Measurements from ENCODE around the gene EYS. TPM values are rescaled to one million over a fixed set of nuclear protein-coding genes. Genes with fewer than 3 reads are reported as not detected.

The EYS gene
- total RNA-seq, 1 experiment from 2014 or later, result not detected

GRCh38 chr6:65081756-65082155, 625.3 kb downstream of the EYS start:
- RAD21 ChIA-PET (ENCODE audit: low non-redundant PET in 1 of 2, low total read pairs in 2 of 2, uncharacterized antibody in 2 of 2, unreplicated experiment in 2 of 2), result no interaction called here
- no peak overlapping the region for H3K9ac ChIP-seq (ENCODE audit: low read length)
- no peaks in the 10 kb centered on the region for H3K27me3 ChIP-seq (ENCODE audit: insufficient read depth, low read length)
- H3K9me3 ChIP-seq (ENCODE audit: control insufficient read depth in 1 of 2, insufficient read depth in 1 of 2, low read depth in 1 of 2, low read length in 2 of 2), result peaks cover 5 to 12% of the 10 kb centered on the region in 2 experiments; a peak in 2 of 4 replicates
- H4K20me1 ChIP-seq (ENCODE audit: insufficient read depth), result no peaks in the 10 kb centered on the region
- ATAC-seq, result no peak
- H3K79me2 ChIP-seq (ENCODE audit: insufficient read depth, low read length), result no peaks in the 10 kb centered on the region
- CTCF ChIA-PET, result no interaction called here
- H3K36me3 ChIP-seq (ENCODE audit: control insufficient read depth in 1 of 2, insufficient read depth in 2 of 2, low read length in 2 of 2), result no peaks in the 10 kb centered on the region
- no peak overlapping the region for H3K4me3 ChIP-seq (replicated peaks in 1 of 2; ENCODE audit: low read depth in 1 of 2, low read length in 2 of 2)
- H2AFZ ChIP-seq (ENCODE audit: low read depth, low read length, poor library complexity, severe bottlenecking), result no peak overlapping the region
- POLR2A ChIA-PET, result no interaction called here
- no peak overlapping the region for H3K4me2 ChIP-seq (ENCODE audit: low read length)
- H3K4me1 ChIP-seq (ENCODE audit: control insufficient read depth in 1 of 2, insufficient read depth in 2 of 2, low read length in 2 of 2), result no peaks in the 10 kb centered on the region
- BruUV-seq (replicated peaks), result no TSS peak
- H3K9me2 ChIP-seq (ENCODE audit: insufficient read depth), result no peaks in the 10 kb centered on the region
- H3K27ac ChIP-seq (ENCODE audit: low read depth, low read length), result no peak overlapping the region
- intact Hi-C loops (cut with micrococcal nuclease), result no loop called here
- no peak for TF ChIP-seq TCF7L2 (IDR thresholded peaks at IDR 0.05; ENCODE audit: borderline replicate concordance, extremely low read depth, insufficient read depth, insufficient read length)
- TF ChIP-seq RAD21 (IDR thresholded peaks at IDR 0.05; ENCODE audit: low read depth), result no peak
- no peak for TF ChIP-seq ZFX (IDR thresholded peaks at IDR 0.05)
- no peak for TF ChIP-seq JUND (IDR thresholded peaks at IDR 0.05)
- no peak for TF ChIP-seq POLR2AphosphoS5 (IDR thresholded peaks at IDR 0.05; ENCODE audit: low read depth, low read length)
- TF ChIP-seq CEBPB (IDR thresholded peaks at IDR 0.05; ENCODE audit: low read depth), result no peak
- no peak for TF ChIP-seq EGR1 (IDR thresholded peaks at IDR 0.05; ENCODE audit: low read depth)
- no peak for TF ChIP-seq SRF (IDR thresholded peaks at IDR 0.05; ENCODE audit: low read depth)
- no peak for TF ChIP-seq EZH2phosphoT487 (IDR thresholded peaks at IDR 0.05; ENCODE audit: borderline replicate concordance)
- DNase-seq (ENCODE audit: low read depth, low spot score), result no peak

- CTCF ChIA-PET, result no interaction called here
- intact Hi-C loops (cut with micrococcal nuclease), result no loop called here
Observed at GRCh38 chr6:65075705-65076230, 631.3 kb downstream of the EYS start.

More at GRCh38 chr6:65075705-65076230, 631.3 kb downstream of the EYS start:
- Histone ChIP-seq H3K27me3 (ENCODE audit: insufficient read depth, low read length) (no peaks in the 10 kb centered on the region), H3K9me2 (ENCODE audit: insufficient read depth) (no peaks in the 10 kb centered on the region), H3K9me3 (ENCODE audit: control insufficient read depth in 1 of 2, insufficient read depth in 1 of 2, low read depth in 1 of 2, low read length in 2 of 2) (peaks cover 7 to 18% of the 10 kb centered on the region in 2 experiments; a peak in 3 of 4 replicates), H3K9ac (ENCODE audit: low read length) (no peak overlapping the region), H3K4me3 (replicated peaks in 1 of 2; ENCODE audit: low read depth in 1 of 2, low read length in 2 of 2) (no peak overlapping the region), H3K79me2 (ENCODE audit: insufficient read depth, low read length) (no peaks in the 10 kb centered on the region), H3K36me3 (ENCODE audit: control insufficient read depth in 1 of 2, insufficient read depth in 2 of 2, low read length in 2 of 2) (no peaks in the 10 kb centered on the region), H4K20me1 (ENCODE audit: insufficient read depth) (no peaks in the 10 kb centered on the region), H3K4me2 (ENCODE audit: low read length) (no peak overlapping the region), H2AFZ (ENCODE audit: low read depth, low read length, poor library complexity, severe bottlenecking) (no peak overlapping the region), H3K27ac (ENCODE audit: low read depth, low read length) (no peak overlapping the region), H3K4me1 (ENCODE audit: control insufficient read depth in 1 of 2, insufficient read depth in 2 of 2, low read length in 2 of 2) (no peaks in the 10 kb centered on the region)
- TF ChIP-seq ATF3 (IDR thresholded peaks at IDR 0.05) (no peak), ELF1 (IDR thresholded peaks at IDR 0.05; ENCODE audit: borderline replicate concordance, low read depth) (no peak), POLR2AphosphoS5 (IDR thresholded peaks at IDR 0.05; ENCODE audit: low read depth, low read length) (no peak), JUND (IDR thresholded peaks at IDR 0.05) (no peak), SP1 (IDR thresholded peaks at IDR 0.05; ENCODE audit: low read depth) (no peak)
- DNase-seq (ENCODE audit: low read depth, low spot score) (no peak), ATAC-seq (no peak)
- BruUV-seq (replicated peaks), result no TSS peak
- ChIA-PET RAD21 (ENCODE audit: low non-redundant PET in 1 of 2, low total read pairs in 2 of 2, uncharacterized antibody in 2 of 2, unreplicated experiment in 2 of 2) (no interaction called here), POLR2A (no interaction called here)
